NCI-H2107 (cell line): ENCODE measurements around the gene TAS2R10.

Source experiments
- DNase-seq: peaks from one replicate; lab custom pipeline; 2025; lab: John Stamatoyannopoulos, UW

The TAS2R10 gene

GRCh38 chr12:10779103-10779502 lies 47.1 kb downstream of the TAS2R10 start:
- no peak for DNase-seq
